NB4 (cell line): ENCODE results near the gene NRG3.

ENCODE experiments used
- DNase-seq: peaks from one replicate; pipeline ENCODE4 v3.0.0; 2010; ENCODE audit warnings: low read depth
- H3K4me3 ChIP-seq: one replicate; pipeline ENCODE4 v1.5.1; 2011; ENCODE audit warnings: mild to moderate bottlenecking, low read depth, low read length, moderate library complexity
- CTCF ChIP-seq: IDR thresholded peaks from one replicate; pipeline ENCODE4 v1.5.1; 2012; ENCODE audit warnings: low read depth, low read length
- MYC ChIP-seq: IDR thresholded peaks from 2 replicates; pipeline ENCODE4 v1.6.1; 2011; ENCODE audit warnings: low read depth, low read length
- POLR2A ChIP-seq: IDR thresholded peaks from 2 replicates; pipeline ENCODE4 v1.6.1; 2011; ENCODE audit warnings: mild to moderate bottlenecking; ENCODE audit not compliant: insufficient read length; ENCODE audit errors: extremely low read depth
- TF ChIP-seq, protein P1 (sequence below): IDR thresholded peaks from 2 replicates; pipeline ENCODE4 v1.6.1; 2011; ENCODE audit warnings: low read depth, low read length

Gene NRG3

GRCh38 chr10:82440775-82441174, 565.8 kb downstream of the NRG3 start:
- no peak for TF ChIP-seq MYC
- no peak for TF ChIP-seq CTCF
- TF ChIP-seq, protein P1, sequence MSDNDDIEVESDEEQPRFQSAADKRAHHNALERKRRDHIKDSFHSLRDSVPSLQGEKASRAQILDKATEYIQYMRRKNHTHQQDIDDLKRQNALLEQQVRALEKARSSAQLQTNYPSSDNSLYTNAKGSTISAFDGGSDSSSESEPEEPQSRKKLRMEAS: no peak
- TF ChIP-seq POLR2A: no peak
- H3K4me3 ChIP-seq: no peak overlapping the region
- DNase-seq: no peak

DNA sequence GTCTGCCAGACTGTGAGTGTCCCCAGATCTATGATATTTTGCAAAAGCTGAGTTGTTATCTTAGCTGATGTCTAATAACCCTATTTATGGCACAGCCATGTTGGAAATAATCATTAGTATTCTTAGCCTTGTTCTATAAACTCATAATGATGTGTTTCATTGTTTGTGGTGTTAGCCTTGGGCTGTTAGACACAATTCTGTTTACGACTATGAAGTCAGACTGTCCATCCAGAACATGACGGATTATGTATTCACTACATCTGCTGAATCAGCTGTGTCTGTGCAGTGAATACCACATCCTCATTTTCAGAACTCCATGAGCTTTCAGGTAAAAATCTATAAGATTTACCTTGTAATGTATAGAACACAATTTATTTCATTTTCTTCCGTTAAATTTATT, 577.1 kb downstream of the NRG3 start:
- TF ChIP-seq CTCF (no peak), MYC (no peak), POLR2A (no peak)
- TF ChIP-seq, protein P1: no peak
- no peak for DNase-seq
- no peak overlapping the region for H3K4me3 ChIP-seq

GRCh38 chr10:82452676-82453075, 577.7 kb downstream of the NRG3 start:
- no peak overlapping the region for H3K4me3 ChIP-seq
- TF ChIP-seq MYC (no peak), CTCF (no peak), POLR2A (no peak)
- TF ChIP-seq, protein P1: no peak
- no peak for DNase-seq

GRCh38 chr10:82453678-82454293, 578.8 kb downstream of the NRG3 start:
- H3K4me3 ChIP-seq: no peak overlapping the region
- no peak for DNase-seq
- no peak for TF ChIP-seq MYC
- no peak for TF ChIP-seq POLR2A

DNA sequence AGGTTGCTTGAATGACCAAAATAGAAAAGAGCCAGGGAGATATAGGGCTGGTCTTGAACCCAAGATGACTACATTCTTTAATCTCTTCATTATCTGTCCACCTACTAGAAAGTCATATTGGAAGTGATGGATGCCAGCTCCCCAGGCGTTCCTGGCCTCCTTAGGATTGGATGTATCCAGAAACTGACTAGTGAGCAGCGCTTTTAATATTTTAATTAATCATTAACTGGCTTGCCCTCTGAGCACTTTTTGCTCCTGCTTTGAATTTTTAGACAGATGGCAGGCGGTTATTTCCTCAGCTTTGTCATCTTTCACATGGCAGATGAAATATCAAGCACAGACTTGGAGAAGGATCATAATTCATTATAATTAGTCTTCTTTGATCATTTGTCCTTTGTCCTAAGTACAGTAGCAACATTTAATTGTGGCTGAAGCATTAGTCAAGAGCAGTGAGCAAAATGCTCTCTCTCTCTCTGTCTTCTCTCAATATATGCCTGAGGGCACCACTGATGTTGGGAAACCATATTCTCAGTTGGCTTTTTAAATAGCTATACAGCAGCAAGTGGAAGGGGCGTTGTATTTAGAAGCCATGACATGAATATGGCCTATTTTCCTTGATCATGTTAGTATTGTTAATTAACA, 588.0 kb downstream of the NRG3 start:
- no peak overlapping the region for H3K4me3 ChIP-seq
- no peak for DNase-seq
- TF ChIP-seq, protein P1: no peak
- TF ChIP-seq POLR2A (no peak), MYC (no peak), CTCF (no peak)

- TF ChIP-seq, protein P1: no peak
- TF ChIP-seq POLR2A: no peak
- TF ChIP-seq MYC: no peak
- no peak for TF ChIP-seq CTCF
- no peak for DNase-seq
- no peak overlapping the region for H3K4me3 ChIP-seq
These were observed 588.6 kb downstream of the NRG3 start for GRCh38 chr10:82463614-82464013.
